ENCODE measurements around the gene NKAIN1.

- no peak for TF ChIP-seq CTCF (IDR thresholded peaks at IDR 0.05 in 4 of 5, conservative IDR thresholded peaks at IDR 0.05 in 1 of 5)
- TF ChIP-seq POLR2A (IDR thresholded peaks at IDR 0.05) = no peak
Measured at GRCh38 chr1:31196685-31197084, 43.0 kb downstream of the NKAIN1 start.

Data from gastrocnemius medialis (tissue), 4 donors.